Activated gamma-delta T cell treated with Interleukin-2 at 50 U/mL for 16 hours (primary cell): ENCODE measurements around the gene ZEB1.
"Not testable (repeated sequence)": the region's sequence is repeated elsewhere in the genome, so short reads cannot be mapped to it uniquely, and the experiment has no call there.

Experiments
- DNase-seq: peaks from one replicate; pipeline ENCODE4 v3.0.0-alpha.2; 2020

ZEB1 gene

GRCh38 chr10:31372439-31372838 is 53.4 kb downstream of the ZEB1 start:
- no peak for DNase-seq

GRCh38 chr10:31374146-31374696 is 55.2 kb downstream of the ZEB1 start:
- DNase-seq, result no peak

DNA sequence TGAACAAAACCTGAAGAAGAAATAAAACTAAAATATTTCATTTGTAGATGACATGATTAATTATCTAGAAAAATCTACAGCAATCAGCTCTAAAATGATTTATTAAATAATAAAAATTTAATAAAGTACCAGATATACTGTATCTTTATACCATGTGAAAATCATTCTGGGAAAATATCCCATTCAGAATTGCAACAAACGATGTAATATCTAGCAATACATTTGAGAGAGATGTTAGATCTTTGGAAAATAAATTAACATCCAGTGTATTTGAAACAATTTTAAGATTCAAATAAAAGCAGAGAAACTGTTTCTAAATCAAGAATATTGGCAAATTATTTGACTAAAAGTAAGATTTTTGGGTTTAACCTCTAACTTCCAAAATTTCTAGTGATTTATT is 62.2 kb downstream of the ZEB1 start:
- DNase-seq, result no peak

- no peak for DNase-seq
Observed at GRCh38 chr10:31381766-31382316, 62.8 kb downstream of the ZEB1 start.

DNA sequence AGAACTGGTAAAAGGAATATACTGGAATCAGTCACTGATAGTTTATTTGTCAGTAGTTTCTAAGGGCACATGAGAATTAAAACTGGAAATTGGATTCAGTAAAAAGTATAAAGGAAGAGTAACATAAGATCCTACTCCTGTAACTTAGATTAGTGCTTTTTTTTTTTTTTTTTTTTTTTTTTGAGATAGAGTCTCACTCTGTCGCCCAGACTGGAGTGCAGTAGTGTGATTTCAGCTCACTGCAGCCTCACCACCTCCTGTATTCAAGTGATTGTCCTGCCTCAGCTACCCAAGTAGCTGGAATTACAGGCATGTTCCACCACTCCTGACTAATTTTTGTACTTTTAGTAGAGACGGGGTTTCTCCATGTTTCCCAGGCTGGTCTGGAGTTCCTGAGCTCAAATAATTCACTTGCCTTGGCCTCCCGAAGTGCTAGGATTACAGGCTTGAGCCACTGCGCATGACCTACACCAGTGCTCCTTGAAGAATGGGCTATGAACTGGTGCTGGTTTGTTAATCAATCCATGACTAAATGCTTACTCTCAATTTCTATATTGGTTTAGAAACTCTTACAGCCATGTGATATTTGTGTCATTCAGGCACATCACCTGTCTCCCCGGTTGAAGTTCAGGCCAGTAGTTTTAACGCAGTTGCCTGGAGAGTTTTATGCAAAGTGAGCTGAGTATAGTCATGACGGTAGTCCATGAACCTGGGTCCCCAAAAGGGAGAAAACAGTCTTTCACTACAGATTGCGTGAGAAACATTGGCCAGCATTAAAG is 65.0 kb downstream of the ZEB1 start:
- no peak for DNase-seq

DNA sequence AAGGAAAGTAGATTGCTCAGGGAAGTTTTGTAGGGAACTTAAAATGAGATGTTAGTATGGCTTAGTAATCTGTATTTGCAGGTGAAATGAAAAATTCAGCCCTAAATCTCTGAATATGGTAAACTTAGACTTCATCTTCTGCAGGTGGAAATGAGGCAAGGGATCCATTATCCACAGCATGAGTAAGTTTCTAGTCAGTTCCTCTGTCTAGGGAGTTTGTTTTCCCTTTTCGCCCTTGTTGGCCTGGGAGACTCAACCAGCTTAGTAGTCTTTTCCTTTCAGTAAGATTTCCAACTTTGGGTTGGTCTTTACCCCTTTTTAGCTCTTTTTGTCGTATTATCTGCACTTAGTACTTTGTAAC is 65.6 kb downstream of the ZEB1 start:
- no peak for DNase-seq

- no peak for DNase-seq
Observed at GRCh38 chr10:31390804-31391203, 71.8 kb downstream of the ZEB1 start.

- DNase-seq, result no peak
Observed at GRCh38 chr10:31393844-31394243, 74.8 kb downstream of the ZEB1 start.

DNA sequence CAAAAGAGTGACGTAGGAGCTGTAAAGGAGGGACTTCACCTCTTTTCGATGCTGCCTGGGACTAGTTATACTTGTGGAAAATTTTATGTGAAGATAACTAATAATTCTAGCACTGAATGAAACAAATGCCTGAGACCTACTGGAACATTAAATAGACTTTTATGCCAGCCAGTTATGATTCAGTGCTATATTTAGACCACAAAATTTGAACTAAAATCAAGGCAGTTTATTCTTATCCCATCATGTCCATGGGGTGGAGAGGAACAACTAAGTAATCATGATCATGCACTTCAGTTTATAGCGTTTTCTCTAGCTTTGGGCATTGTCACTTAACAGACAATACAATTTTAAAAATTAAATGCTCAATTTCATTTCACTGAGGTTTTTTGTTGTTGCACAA is 76.7 kb downstream of the ZEB1 start:
- DNase-seq, result no peak

- no peak for DNase-seq
Observed at GRCh38 chr10:31396376-31396775, 77.4 kb downstream of the ZEB1 start.

GRCh38 chr10:31397852-31398251 is 78.8 kb downstream of the ZEB1 start:
- no peak for DNase-seq

GRCh38 chr10:31399171-31399570 is 80.2 kb downstream of the ZEB1 start:
- no peak for DNase-seq

DNA sequence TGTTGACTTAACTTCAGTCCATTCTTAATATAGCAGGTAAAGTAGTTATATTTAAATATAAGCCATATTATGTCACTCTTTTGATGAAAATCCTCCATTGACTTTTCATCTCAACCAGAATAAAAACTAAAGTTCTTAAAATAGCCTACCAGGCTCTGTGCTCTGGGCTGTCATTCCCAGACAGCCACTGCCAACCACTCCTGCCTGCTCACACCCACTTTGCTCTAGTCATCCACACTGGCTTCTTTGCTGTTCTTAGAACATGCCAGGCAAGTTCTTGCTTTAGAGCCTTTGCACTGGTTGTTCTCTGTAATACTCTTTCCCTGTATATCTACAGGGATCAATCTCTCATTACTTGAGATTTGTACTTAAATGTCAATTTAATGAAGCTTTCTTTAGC is 80.6 kb downstream of the ZEB1 start:
- DNase-seq, result no peak

DNA sequence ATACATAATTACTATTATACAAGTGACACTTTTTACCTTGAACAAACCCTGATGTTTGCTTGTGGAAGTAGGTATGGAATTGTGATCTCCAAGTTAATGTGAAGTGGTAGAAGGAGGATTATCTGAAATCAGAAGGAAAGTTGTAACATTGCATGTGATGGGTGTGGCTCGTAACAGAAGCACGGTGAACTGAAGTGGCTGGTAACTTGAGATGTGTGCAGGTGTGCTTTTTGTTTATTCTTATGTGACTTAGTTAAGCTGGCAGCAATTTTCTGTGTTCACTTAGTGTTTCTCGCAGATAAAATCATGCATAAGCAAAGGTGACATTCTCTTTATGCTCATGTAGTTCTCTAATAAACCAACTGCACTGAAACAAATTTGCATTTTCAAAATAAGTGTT is 82.3 kb downstream of the ZEB1 start:
- DNase-seq, result no peak

- DNase-seq, result no peak
Observed at GRCh38 chr10:31404640-31405039, 85.6 kb downstream of the ZEB1 start.

- not testable (repeated sequence) for DNase-seq
Observed at GRCh38 chr10:31405829-31406228, 86.8 kb downstream of the ZEB1 start.

DNA sequence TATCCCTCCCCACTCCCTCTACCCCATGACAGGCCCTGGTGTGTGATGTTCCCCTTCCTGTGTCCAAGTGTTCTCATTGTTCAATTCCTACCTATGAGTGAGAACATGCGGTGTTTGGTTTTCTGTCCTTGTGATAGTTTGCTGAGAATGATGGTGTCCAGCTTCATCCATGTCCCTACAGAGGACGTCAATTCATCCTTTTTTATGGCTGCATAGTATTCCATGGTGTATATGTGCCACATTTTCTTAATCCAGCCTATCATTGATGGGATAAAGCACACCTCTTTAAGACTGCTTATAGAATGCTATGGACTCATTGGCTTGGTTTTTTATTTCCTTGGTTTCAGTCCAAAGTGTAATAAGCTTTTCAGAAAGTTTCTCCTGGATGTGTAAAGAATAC is 93.4 kb downstream of the ZEB1 start:
- DNase-seq, result not testable (repeated sequence)

DNA sequence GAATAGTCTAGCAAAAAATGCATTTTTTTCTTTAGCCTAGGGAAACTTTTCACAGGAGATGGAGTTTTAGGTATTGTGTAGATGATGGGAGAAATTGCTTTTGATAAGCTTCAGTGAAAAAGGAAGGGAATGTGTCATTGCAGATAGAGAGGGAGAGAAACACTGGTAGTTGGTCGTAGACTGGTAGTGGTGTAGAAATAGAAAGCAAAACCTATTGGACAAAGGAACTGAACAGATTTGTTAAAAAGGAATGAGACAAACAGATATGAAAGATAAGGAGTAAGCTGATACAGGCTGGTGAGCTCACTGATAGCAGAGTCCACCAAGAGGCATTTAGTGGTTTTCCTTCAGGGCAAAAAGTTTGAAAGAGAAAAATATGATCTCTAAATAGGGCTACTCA is 94.3 kb downstream of the ZEB1 start:
- DNase-seq, result no peak

- no peak for DNase-seq
Observed at GRCh38 chr10:31418481-31418880, 99.5 kb downstream of the ZEB1 start.

DNA sequence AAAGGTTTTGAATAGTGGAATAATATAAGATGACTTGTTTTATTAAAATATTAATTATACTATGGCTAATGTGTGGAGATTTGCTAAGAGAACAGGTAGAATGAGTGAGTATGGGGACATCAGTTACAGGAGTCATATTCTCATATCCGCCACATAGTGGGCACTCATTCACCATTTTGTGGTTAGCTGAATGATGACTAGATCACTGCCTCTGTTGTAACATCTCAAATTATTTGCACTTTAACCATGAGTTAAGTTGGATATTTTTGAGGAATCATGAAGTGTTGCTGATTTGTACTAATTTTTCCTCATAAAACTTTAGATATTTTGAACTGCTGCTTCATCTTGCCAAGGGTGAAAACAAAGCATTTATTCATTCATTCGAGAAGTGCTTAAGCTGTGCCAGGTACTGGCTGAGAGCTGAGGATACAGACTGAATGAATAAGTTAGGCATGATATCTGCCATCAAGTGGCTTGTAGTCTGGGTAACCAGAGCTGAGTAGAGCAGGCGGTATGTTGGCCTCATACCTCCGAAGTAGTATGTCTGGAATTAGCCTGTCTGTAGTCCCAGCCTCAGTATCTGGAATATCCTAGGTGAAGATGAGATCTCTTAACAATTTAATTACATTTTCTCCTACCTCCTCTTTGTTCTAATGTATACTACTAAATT is 100.5 kb downstream of the ZEB1 start:
- no peak for DNase-seq

DNA sequence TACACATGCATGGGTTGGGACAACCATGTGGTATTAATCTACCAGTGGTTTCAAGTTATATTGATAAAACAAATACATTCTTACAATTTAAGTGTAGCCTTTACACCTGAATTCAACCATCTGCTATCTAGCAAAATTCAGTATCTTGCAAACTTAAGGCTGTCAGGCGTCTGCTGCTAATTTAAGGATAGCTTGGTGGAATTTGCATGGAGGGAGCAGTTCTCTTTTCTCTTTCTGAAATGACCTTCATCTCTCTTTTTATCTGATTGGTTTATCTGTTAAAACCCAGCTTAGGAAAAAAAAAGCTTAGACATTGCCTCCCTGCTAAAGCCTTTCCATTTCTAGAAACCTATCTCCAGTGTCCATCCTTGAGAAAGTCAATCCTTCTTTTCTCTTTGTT is 102.3 kb downstream of the ZEB1 start:
- DNase-seq, result no peak

DNA sequence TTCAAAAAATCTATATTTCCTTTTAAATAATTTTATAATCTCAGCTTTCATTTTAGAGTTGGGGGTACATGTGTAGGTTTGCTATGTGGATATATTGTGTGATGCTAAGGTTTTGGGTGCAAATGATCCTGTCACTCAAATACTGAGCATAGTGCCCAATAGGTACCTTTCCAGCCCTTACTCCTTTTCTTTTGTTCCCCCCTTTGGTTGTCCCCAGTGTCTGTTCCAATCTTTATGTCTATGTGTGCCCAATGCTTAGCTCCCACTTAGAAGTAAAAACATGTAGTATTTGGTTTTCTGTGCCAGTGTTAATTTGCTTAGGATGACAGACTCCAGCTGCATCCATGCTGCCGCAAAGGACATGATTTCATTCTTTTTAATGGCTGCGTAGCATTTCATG is 103.6 kb downstream of the ZEB1 start:
- DNase-seq, result no peak

DNA sequence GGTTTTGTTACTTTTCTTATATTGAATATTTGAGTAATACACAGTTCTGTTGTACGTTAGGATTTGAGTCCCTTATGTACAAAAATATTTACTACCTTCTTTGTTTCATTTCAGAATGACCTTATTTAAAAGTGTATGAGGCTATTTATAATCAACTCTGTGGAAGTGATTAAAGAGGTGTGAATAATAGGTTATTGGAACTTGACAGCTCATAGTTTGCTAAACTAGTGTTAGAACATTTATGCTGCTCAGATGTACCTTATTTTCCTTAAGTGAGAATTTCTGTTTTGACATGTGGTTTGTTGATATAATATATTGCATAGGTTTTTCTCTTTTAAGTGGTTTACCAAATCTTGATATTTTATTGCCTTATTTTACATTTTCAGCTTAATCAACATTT is 105.5 kb downstream of the ZEB1 start:
- DNase-seq, result no peak

DNA sequence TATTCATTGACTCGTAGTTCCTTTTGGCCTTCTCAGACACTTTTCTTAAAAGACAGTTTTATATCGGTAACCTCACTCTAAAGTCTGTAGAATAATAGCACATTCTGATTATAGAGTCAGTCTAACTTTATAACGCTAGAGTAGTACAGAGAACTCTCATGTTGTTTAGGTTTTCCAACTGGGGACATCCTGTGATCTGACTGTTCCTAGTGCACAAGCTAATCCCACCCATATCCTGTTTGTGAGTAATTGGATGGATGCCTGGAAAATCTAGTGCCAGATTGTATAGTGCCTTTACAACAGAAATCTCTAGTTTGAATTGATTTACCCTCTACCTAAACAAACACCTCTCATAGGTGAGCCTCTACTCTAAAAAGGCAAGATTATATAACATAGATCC is 107.4 kb downstream of the ZEB1 start:
- no peak for DNase-seq
